Endothelial cell of umbilical vein (primary cell): ENCODE measurements around the gene RAP1GAP2. TPM values are rescaled to one million over a fixed set of nuclear protein-coding genes. Genes with fewer than 3 reads are reported as not detected.

Experiments
- BruUV-seq: library from RNA; stranded (reverse); fragments of 400-500 nt; replicated peaks from 2 replicates; lab custom pipeline; 2021; lab: Mats Ljungman, UMichigan
- CTCF ChIA-PET: fragments of 300-600, 350-600 bp; sonication (Branson Sonifier 250); formaldehyde crosslinking; loops from one replicate; lab custom pipeline; 2021; ENCODE audit warnings: antibody characterized with exemption, inconsistent platforms; lab: Charles Lee
- POLR2A ChIA-PET: fragments of 300-600, 350-600 bp; sonication (Branson Sonifier 250); formaldehyde crosslinking; loops from one replicate; lab custom pipeline; 2021; ENCODE audit warnings: antibody characterized with exemption, inconsistent platforms; lab: Charles Lee
- DNase-seq: peaks from one replicate; pipeline ENCODE4 v3.0.0-alpha.2; 2011; ENCODE audit warnings: low read depth, low spot score
- FAIRE-seq: peaks from 2 replicates; lab custom pipeline; 2011; peaks lifted over from hg19 to GRCh38; lab: Jason Lieb, UNC
- H2AFZ ChIP-seq: 2 replicates; pipeline ENCODE4 v1.6.0; 2012; ENCODE audit warnings: low read depth, low read length, control low read depth, inconsistent platforms
- H3K27ac ChIP-seq: 2 replicates; pipeline ENCODE4 v1.5.1; 2011; ENCODE audit warnings: low read depth, mild to moderate bottlenecking, control low read depth, low read length, moderate library complexity; ENCODE audit not compliant: insufficient read depth
- H3K27me3 ChIP-seq, 2 experiments: 2 replicates each; pipeline versions ENCODE4 v1.6.0 to v1.6.1; 2011; ENCODE audit warnings: low read length in 2 of 2, mixed read lengths in 1 of 2; ENCODE audit not compliant: control insufficient read depth in 2 of 2, insufficient read depth in 2 of 2
- H3K36me3 ChIP-seq, 2 experiments: 2 replicates in 1 of 2; 3 replicates in 1 of 2; pipeline ENCODE4 v1.5.1; 2011; ENCODE audit warnings: low read length in 2 of 2, mild to moderate bottlenecking in 1 of 2, moderate library complexity in 1 of 2; ENCODE audit not compliant: control insufficient read depth in 2 of 2, insufficient read depth in 2 of 2; ENCODE audit errors: extremely low read depth in 1 of 2
- H3K4me1 ChIP-seq: 3 replicates; pipeline ENCODE4 v1.5.1; 2011; ENCODE audit warnings: mild to moderate bottlenecking, low read length; ENCODE audit not compliant: control insufficient read depth, insufficient read depth; ENCODE audit errors: extremely low read depth
- H3K4me2 ChIP-seq: 2 replicates; pipeline ENCODE4 v1.6.1; 2011; ENCODE audit warnings: low read length, control low read depth, mixed read lengths; ENCODE audit not compliant: insufficient read depth
- H3K4me3 ChIP-seq, 3 experiments: fragments of 200-600 bp in 1 of 3; sonication (generic), shearing (Covaris generic) in 1 of 3; replicated peaks in 1 of 3; 2 replicates each; pipeline ENCODE4 v1.5.1; 2011 to 2016; ENCODE audit warnings: control low read depth in 3 of 3, low read length in 3 of 3, mild to moderate bottlenecking in 2 of 3, inconsistent platforms in 1 of 3, low read depth in 1 of 3, moderate library complexity in 1 of 3; ENCODE audit not compliant: insufficient read depth in 1 of 3
- H3K79me2 ChIP-seq: 2 replicates; pipeline ENCODE4 v1.6.0; 2012; ENCODE audit warnings: low read length, inconsistent platforms; ENCODE audit not compliant: control insufficient read depth, insufficient read depth
- H3K9ac ChIP-seq: replicated peaks from 2 replicates; pipeline ENCODE3; 2011; ENCODE audit warnings: low read length, control low read depth; ENCODE audit not compliant: insufficient read depth; ENCODE audit errors: extremely low read depth
- H3K9me1 ChIP-seq: replicated peaks from 3 replicates; pipeline ENCODE4 v1.6.0; 2011; ENCODE audit warnings: mild to moderate bottlenecking, low read length; ENCODE audit not compliant: control insufficient read depth, insufficient read depth; ENCODE audit errors: extremely low read depth
- H3K9me3 ChIP-seq: replicated peaks from 2 replicates; pipeline ENCODE4 v1.5.1; 2012; ENCODE audit warnings: low read length, inconsistent platforms; ENCODE audit not compliant: control insufficient read depth, insufficient read depth
- H4K20me1 ChIP-seq: replicated peaks from 2 replicates; pipeline ENCODE3; 2011; ENCODE audit warnings: mild to moderate bottlenecking, low read length; ENCODE audit not compliant: control insufficient read depth, insufficient read depth; ENCODE audit errors: extremely low read depth
- EZH2 ChIP-seq: IDR thresholded peaks from 2 replicates; pipeline ENCODE4 v1.6.1; 2012; ENCODE audit warnings: borderline replicate concordance, low read depth, mild to moderate bottlenecking, moderate library complexity, low read length, inconsistent platforms; ENCODE audit not compliant: severe bottlenecking
- FOS ChIP-seq: IDR thresholded peaks from 2 replicates; pipeline ENCODE4 v1.6.1; 2011; ENCODE audit warnings: mild to moderate bottlenecking, low read length, moderate library complexity, borderline replicate concordance; ENCODE audit not compliant: insufficient read depth
- GATA2 ChIP-seq: IDR thresholded peaks from 2 replicates; pipeline ENCODE4 v1.7.0; 2011; ENCODE audit warnings: low read depth, mild to moderate bottlenecking, moderate library complexity, mixed read lengths, low read length; ENCODE audit not compliant: insufficient read length, insufficient read depth
- JUN ChIP-seq: IDR thresholded peaks from 2 replicates; pipeline ENCODE4 v1.6.1; 2011; ENCODE audit warnings: borderline replicate concordance, low read depth; ENCODE audit not compliant: insufficient read length, insufficient read depth
- MYC ChIP-seq: IDR thresholded peaks from one replicate; pipeline ENCODE4 v1.6.1; 2011; ENCODE audit warnings: mild to moderate bottlenecking, low read depth, low read length
- POLR2A ChIP-seq: IDR thresholded peaks from 2 replicates; pipeline ENCODE4 v1.6.1; 2012; ENCODE audit warnings: low read depth, mild to moderate bottlenecking, control low read depth, low read length
- POLR2AphosphoS5 ChIP-seq: IDR thresholded peaks from 2 replicates; pipeline ENCODE4 v1.6.1; 2012; ENCODE audit warnings: low read depth, mild to moderate bottlenecking, control low read depth, low read length, moderate library complexity; ENCODE audit not compliant: insufficient read depth
- dilution Hi-C: fragments of 300-500 bp; cut with MboI; formaldehyde crosslinking; loops from one replicate; pipeline ENCODE4 v1.15.0; 2019; ENCODE audit warnings: low sequenced_read_pairs; ENCODE audit not compliant: extremely low pct_ligation_motif_present
- intact Hi-C: fragments of 100-400 bp; cut with micrococcal nuclease; formaldehyde crosslinking; loops from one replicate; pipeline ENCODE4 v1.10.0; 2022
- polyA plus RNA-seq, 4 experiments: library from polyadenylated mRNA; depleted of rRNA in 3 of 4; stranded (reverse) in 3 of 4; unstranded in 1 of 4; fragments of >200 nt; gene quantifications; 2 replicates each; pipeline versions ENCODE4 v1.2.1 to v1.2.3, GENCODE V29; 2011 to 2012; ENCODE audit warnings: missing spikeins in 1 of 4
- total RNA-seq: library from RNA; stranded (reverse); gene quantifications from 2 replicates; pipeline ENCODE4 v1.2.3, GENCODE V29; 2021
- TF ChIP-seq, protein P1 (sequence below), 2 donors: IDR thresholded peaks; 1 replicate in 1 of 2; 2 replicates in 1 of 2; pipeline ENCODE4 v1.5.1; 2011; ENCODE audit warnings: low read length in 2 of 2, mild to moderate bottlenecking in 2 of 2, moderate library complexity in 2 of 2, control low read depth in 1 of 2, inconsistent platforms in 1 of 2, low read depth in 1 of 2; ENCODE audit not compliant: insufficient read depth in 1 of 2; ENCODE audit errors: extremely low read depth in 1 of 2
- TF ChIP-seq, protein P2 (sequence below): IDR thresholded peaks from 2 replicates; pipeline ENCODE4 v1.6.1; 2011; ENCODE audit not compliant: insufficient read depth, insufficient read length

The RAP1GAP2 gene
- total and polyA plus RNA-seq, 2 donors (not counting 3 experiments of a cell fraction or from before 2014, with no cell fraction given), result 1.4 to 3.6 TPM

DNA sequence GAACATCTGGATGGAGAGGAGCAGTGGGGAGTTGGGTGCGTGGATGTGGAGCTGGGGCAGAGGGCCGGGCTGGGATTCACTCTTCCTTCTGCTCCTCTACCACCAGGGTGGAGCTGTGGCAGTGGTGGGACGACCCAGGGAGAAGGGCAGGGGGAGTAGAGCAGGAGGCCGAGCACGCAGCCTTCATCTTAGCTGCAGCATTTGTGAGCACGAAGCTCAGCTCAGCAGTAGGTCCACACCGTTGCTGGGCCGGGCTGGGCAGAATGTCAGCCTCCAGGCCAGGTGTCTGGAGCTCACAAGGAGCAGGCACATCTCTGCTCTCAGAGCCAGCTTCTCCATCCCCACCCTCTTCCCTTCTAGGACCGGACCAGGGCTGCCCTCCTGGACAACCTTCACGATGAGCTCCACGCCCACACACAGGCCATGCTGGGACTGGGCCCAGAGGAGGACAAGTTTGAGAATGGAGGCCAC is 211.4 kb downstream of the RAP1GAP2 start:
- H3K4me3 ChIP-seq, result no peak overlapping the region
- no peaks in the 10 kb centered on the region for H3K9me3 ChIP-seq
- no peak overlapping the region for H2AFZ ChIP-seq
- H3K4me2 ChIP-seq, result no peak overlapping the region
- no peak overlapping the region for H3K9ac ChIP-seq
- H3K4me1 ChIP-seq, result peaks cover 17% of the 10 kb centered on the region
- intact Hi-C loops (no loop called here), dilution Hi-C loops (no loop called here)
- ChIA-PET CTCF (interaction anchor here (1.4 to 5.1 kb wide), 2 partner anchors 159 to 222 kb away, joined by 4 to 26 read pairs; no protein-coding TSS in a partner anchor), POLR2A (no interaction called here)
- no peaks in the 10 kb centered on the region for H3K9me1 ChIP-seq
- no peaks in the 10 kb centered on the region for H3K36me3 ChIP-seq
- no TSS peak for BruUV-seq
- H3K27ac ChIP-seq, result no peak overlapping the region
- FAIRE-seq, result no peak
- no peak for DNase-seq
- no peaks in the 10 kb centered on the region for H3K27me3 ChIP-seq
- H4K20me1 ChIP-seq, result no peaks in the 10 kb centered on the region
- TF ChIP-seq GATA2, result no peak
- no peak for TF ChIP-seq EZH2
- TF ChIP-seq POLR2AphosphoS5, result no peak
- TF ChIP-seq, protein P1, sequence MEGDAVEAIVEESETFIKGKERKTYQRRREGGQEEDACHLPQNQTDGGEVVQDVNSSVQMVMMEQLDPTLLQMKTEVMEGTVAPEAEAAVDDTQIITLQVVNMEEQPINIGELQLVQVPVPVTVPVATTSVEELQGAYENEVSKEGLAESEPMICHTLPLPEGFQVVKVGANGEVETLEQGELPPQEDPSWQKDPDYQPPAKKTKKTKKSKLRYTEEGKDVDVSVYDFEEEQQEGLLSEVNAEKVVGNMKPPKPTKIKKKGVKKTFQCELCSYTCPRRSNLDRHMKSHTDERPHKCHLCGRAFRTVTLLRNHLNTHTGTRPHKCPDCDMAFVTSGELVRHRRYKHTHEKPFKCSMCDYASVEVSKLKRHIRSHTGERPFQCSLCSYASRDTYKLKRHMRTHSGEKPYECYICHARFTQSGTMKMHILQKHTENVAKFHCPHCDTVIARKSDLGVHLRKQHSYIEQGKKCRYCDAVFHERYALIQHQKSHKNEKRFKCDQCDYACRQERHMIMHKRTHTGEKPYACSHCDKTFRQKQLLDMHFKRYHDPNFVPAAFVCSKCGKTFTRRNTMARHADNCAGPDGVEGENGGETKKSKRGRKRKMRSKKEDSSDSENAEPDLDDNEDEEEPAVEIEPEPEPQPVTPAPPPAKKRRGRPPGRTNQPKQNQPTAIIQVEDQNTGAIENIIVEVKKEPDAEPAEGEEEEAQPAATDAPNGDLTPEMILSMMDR (IDR thresholded peaks at IDR 0.05; ENCODE audit: extremely low read depth in 1 of 2, insufficient read depth in 1 of 2, low read depth in 1 of 2, low read length in 2 of 2), result no peak
- TF ChIP-seq FOS, result no peak
- TF ChIP-seq, protein P2, sequence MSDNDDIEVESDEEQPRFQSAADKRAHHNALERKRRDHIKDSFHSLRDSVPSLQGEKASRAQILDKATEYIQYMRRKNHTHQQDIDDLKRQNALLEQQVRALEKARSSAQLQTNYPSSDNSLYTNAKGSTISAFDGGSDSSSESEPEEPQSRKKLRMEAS, result no peak
- TF ChIP-seq MYC, result no peak
- no peak for TF ChIP-seq JUN
- TF ChIP-seq POLR2A, result no peak
- H3K79me2 ChIP-seq, result no peaks in the 10 kb centered on the region
